ENCODE measurements around the gene OR2D2. TPM values are rescaled to one million over a fixed set of nuclear protein-coding genes. Genes with fewer than 3 reads are reported as not detected.

The OR2D2 gene
- total and polyA plus RNA-seq, 2 donors (not counting 1 experiment from before 2014, with no cell fraction given) = not detected

DNA sequence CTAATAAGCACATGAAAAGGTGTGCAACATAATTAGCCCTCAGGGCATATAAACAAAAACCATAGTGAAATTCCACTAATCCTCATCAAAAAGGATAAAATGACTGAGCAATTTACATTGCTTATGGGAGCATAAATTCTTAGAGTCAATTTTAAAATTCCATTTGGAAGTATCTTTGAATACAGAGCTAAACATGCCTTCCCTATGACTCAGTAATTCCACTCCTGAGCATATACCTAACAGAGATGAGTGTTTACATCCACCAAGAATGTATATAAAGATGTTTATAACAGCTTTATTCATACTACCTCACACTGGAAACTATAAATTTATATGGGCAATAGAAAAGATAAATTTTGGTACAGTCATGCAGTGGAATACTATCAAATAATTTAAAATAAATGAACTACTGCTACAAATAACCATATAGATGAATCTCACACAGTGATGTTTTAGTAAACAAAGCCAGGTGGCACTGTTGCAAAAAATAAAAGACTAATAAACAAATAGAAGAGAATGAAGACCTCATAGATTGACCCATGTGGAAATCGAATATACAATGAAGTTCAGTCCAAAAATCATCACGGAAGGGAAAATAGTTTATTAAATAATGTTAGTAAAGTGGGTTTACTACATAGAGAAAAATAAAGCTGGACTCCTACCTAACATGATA, 8.2 kb upstream of the OR2D2 start:
- Histone ChIP-seq H4K20me1 (ENCODE audit: control insufficient read depth, insufficient read depth, low read length, poor library complexity, severe bottlenecking) (no peaks in the 10 kb centered on the region), H3K4me3 (ENCODE audit: control extremely low read depth in 1 of 5, extremely low read depth in 1 of 5, insufficient read depth in 1 of 5, low read depth in 2 of 5, low read length in 4 of 5) (no peak overlapping the region), H3K9ac (ENCODE audit: low read length) (no peak overlapping the region), H3K27me3 (replicated peaks in 1 of 4; ENCODE audit: control extremely low read depth in 1 of 4, control insufficient read depth in 3 of 4, insufficient read depth in 4 of 4, low read length in 3 of 4) (no peaks in the 10 kb centered on the region), H3K4me1 (ENCODE audit: control insufficient read depth in 2 of 2, insufficient read depth in 2 of 2, low read length in 2 of 2) (no peaks in the 10 kb centered on the region), H3K9me3 (ENCODE audit: control extremely low read depth in 1 of 3, control insufficient read depth in 2 of 3, insufficient read depth in 1 of 3, low read length in 2 of 3) (no peaks in the 10 kb centered on the region), H2AFZ (ENCODE audit: insufficient read depth, low read depth, low read length, poor library complexity, severe bottlenecking) (no peak overlapping the region), H3K27ac (ENCODE audit: low read length in 2 of 2) (no peak overlapping the region), H3K79me2 (ENCODE audit: control insufficient read depth, insufficient read depth, low read length) (no peaks in the 10 kb centered on the region), H3K36me3 (replicated peaks in 1 of 2; ENCODE audit: control extremely low read depth in 1 of 2, control insufficient read depth in 1 of 2, extremely low read depth in 1 of 2, insufficient read depth in 2 of 2, low read length in 1 of 2) (no peaks in the 10 kb centered on the region), H3K4me2 (replicated peaks; ENCODE audit: low read depth, low read length, poor library complexity, severe bottlenecking) (no peak overlapping the region)
- DNase-seq (no peak), ATAC-seq (ENCODE audit: low read depth) (no peak)
- WGBS (ENCODE audit: insufficient coverage) = no CpG with 5 or more reads among the region's 2 CpGs
- CTCF ChIA-PET = no interaction called here
- POLR2A ChIA-PET = no interaction called here
- intact Hi-C loops (cut with micrococcal nuclease) = no loop called here
- no peaks in the 10 kb centered on the region for H3K4me1 Mint-ChIP-seq
- peaks cover 13% of the 10 kb centered on the region for H3K27me3 Mint-ChIP-seq
- H3K27ac Mint-ChIP-seq = no peak overlapping the region
- TF ChIP-seq EZH2 (IDR thresholded peaks at IDR 0.05; ENCODE audit: borderline replicate concordance, insufficient read depth, low read depth, low read length, poor library complexity, severe bottlenecking) = no peak
- TF ChIP-seq, protein P1, sequence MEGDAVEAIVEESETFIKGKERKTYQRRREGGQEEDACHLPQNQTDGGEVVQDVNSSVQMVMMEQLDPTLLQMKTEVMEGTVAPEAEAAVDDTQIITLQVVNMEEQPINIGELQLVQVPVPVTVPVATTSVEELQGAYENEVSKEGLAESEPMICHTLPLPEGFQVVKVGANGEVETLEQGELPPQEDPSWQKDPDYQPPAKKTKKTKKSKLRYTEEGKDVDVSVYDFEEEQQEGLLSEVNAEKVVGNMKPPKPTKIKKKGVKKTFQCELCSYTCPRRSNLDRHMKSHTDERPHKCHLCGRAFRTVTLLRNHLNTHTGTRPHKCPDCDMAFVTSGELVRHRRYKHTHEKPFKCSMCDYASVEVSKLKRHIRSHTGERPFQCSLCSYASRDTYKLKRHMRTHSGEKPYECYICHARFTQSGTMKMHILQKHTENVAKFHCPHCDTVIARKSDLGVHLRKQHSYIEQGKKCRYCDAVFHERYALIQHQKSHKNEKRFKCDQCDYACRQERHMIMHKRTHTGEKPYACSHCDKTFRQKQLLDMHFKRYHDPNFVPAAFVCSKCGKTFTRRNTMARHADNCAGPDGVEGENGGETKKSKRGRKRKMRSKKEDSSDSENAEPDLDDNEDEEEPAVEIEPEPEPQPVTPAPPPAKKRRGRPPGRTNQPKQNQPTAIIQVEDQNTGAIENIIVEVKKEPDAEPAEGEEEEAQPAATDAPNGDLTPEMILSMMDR (IDR thresholded peaks at IDR 0.05) = no peak
- no peaks in the 10 kb centered on the region for H3K9me3 Mint-ChIP-seq (ENCODE audit: insufficient read depth)
- no peak overlapping the region for H3K4me3 Mint-ChIP-seq

DNA sequence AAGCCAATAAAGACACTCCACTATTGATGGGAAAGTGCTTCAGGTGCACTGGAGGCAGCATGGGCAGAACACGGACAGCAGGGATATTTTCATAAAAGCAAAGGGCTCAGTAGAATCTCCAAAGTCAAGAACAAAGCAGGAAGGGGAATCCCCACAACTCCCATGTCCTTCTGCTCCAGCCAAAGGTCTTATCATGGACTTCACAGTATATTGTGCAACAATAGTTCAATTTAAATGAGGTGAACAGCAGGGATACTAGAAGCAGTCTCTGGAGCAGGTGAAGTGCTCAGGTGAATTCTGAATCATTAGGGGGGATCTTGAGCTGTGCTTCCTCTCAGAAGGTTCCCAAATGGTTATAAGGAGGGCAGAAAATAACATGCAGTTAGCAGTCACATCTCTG, 6.6 kb upstream of the OR2D2 start:
- Histone ChIP-seq H3K4me1 (ENCODE audit: control insufficient read depth in 2 of 2, insufficient read depth in 2 of 2, low read length in 2 of 2) (no peaks in the 10 kb centered on the region), H3K4me3 (ENCODE audit: control extremely low read depth in 1 of 5, extremely low read depth in 1 of 5, insufficient read depth in 1 of 5, low read depth in 2 of 5, low read length in 4 of 5) (no peak overlapping the region), H3K9me3 (ENCODE audit: control extremely low read depth in 1 of 3, control insufficient read depth in 2 of 3, insufficient read depth in 1 of 3, low read length in 2 of 3) (no peaks in the 10 kb centered on the region), H3K27me3 (replicated peaks in 1 of 4; ENCODE audit: control extremely low read depth in 1 of 4, control insufficient read depth in 3 of 4, insufficient read depth in 4 of 4, low read length in 3 of 4) (no peaks in the 10 kb centered on the region), H2AFZ (ENCODE audit: insufficient read depth, low read depth, low read length, poor library complexity, severe bottlenecking) (no peak overlapping the region), H3K4me2 (replicated peaks; ENCODE audit: low read depth, low read length, poor library complexity, severe bottlenecking) (no peak overlapping the region), H4K20me1 (ENCODE audit: control insufficient read depth, insufficient read depth, low read length, poor library complexity, severe bottlenecking) (no peaks in the 10 kb centered on the region), H3K27ac (ENCODE audit: low read length in 2 of 2) (no peak overlapping the region), H3K9ac (ENCODE audit: low read length) (no peak overlapping the region), H3K36me3 (replicated peaks in 1 of 2; ENCODE audit: control extremely low read depth in 1 of 2, control insufficient read depth in 1 of 2, extremely low read depth in 1 of 2, insufficient read depth in 2 of 2, low read length in 1 of 2) (no peaks in the 10 kb centered on the region), H3K79me2 (ENCODE audit: control insufficient read depth, insufficient read depth, low read length) (no peaks in the 10 kb centered on the region)
- ATAC-seq (ENCODE audit: low read depth) (no peak), DNase-seq (no peak)
- Mint-ChIP-seq H3K27ac (no peak overlapping the region), H3K4me1 (peaks cover 2% of the 10 kb centered on the region), H3K4me3 (no peak overlapping the region), H3K9me3 (ENCODE audit: insufficient read depth) (no peaks in the 10 kb centered on the region), H3K27me3 (peaks cover 13% of the 10 kb centered on the region)
- TF ChIP-seq, protein P1 (IDR thresholded peaks at IDR 0.05) = no peak
- no peak for TF ChIP-seq EZH2 (IDR thresholded peaks at IDR 0.05; ENCODE audit: borderline replicate concordance, insufficient read depth, low read depth, low read length, poor library complexity, severe bottlenecking)
- intact Hi-C loops (cut with micrococcal nuclease) = no loop called here
- POLR2A ChIA-PET = interaction anchor here (0.6 kb wide), 1 partner anchor 90 kb away, joined by 8 read pairs; no protein-coding TSS in a partner anchor
- 100% methylated on average over 1 of the region's 1 CpG for WGBS (ENCODE audit: insufficient coverage)
- CTCF ChIA-PET = no interaction called here

Measured in B cell (primary cell).